ENCODE results near the gene IFNAR2.

- TF ChIP-seq POLR2AphosphoS5 (IDR thresholded peaks at IDR 0.05; ENCODE audit: low read depth, low read length) (no peak), SIN3A (IDR thresholded peaks at IDR 0.05; ENCODE audit: borderline replicate concordance, insufficient read depth, low read length) (no peak), TAF1 (IDR thresholded peaks at IDR 0.05; ENCODE audit: borderline replicate concordance, insufficient read depth, low read length) (no peak), REST (IDR thresholded peaks at IDR 0.05; ENCODE audit: insufficient read depth in 1 of 2, low read depth in 2 of 2, low read length in 2 of 2) (no peak), FOXP2 (optimal IDR thresholded peaks at IDR 0.05; ENCODE audit: borderline replicate concordance, extremely low read depth, extremely low read length, insufficient read depth) (no peak)
Measured at GRCh38 chr21:33278721-33279120, 49.0 kb downstream of the IFNAR2 start.
